Naive thymus-derived CD8-positive, alpha-beta T cell (primary cell): ENCODE data around the gene RUVBL1. TPM values are rescaled to one million over a fixed set of nuclear protein-coding genes. Genes with fewer than 3 reads are reported as not detected.

Experiments used
- ATAC-seq, 2 donors: fragments of 150-1000 bp; cut with Tn5 transposase in 1 of 2; sonication (Bioruptor Pico), chemical (Tn5 transposase) in 1 of 2; 1 replicate in 1 of 2; 2 replicates in 1 of 2; pipeline ENCODE4 v1.10.0; 2021; ENCODE audit warnings: mild to moderate bottlenecking in 2 of 2, moderate library complexity in 2 of 2
- POLR2A ChIA-PET: fragments of 350-600 bp; sonication (Branson Sonifier 250); formaldehyde crosslinking; loops from one replicate; lab custom pipeline; 2021; ENCODE audit warnings: antibody characterized with exemption; lab: Charles Lee
- DNase-seq, 10 donors: peaks; one replicate each; pipeline versions ENCODE4 v3.0.0 to v3.0.0-alpha.2; 2020 to 2022
- H3K27ac Mint-ChIP-seq, 10 donors: one replicate each; pipeline ENCODE4 v1.8.0; 2020 to 2022; ENCODE audit warnings: mild to moderate bottlenecking in 10 of 10, mixed read lengths in 10 of 10, moderate library complexity in 4 of 10, inconsistent platforms in 1 of 10
- H3K27me3 Mint-ChIP-seq, 5 donors: one replicate each; pipeline ENCODE4 v1.8.0; 2021 to 2022; ENCODE audit warnings: mixed read lengths in 5 of 5
- H3K36me3 Mint-ChIP-seq, 3 donors: one replicate each; pipeline ENCODE4 v1.8.0; 2020 to 2022; ENCODE audit warnings: mixed read lengths in 3 of 3, mild to moderate bottlenecking in 2 of 3, inconsistent platforms in 1 of 3
- H3K4me1 Mint-ChIP-seq, 4 donors: one replicate each; pipeline ENCODE4 v1.8.0; 2021 to 2022; ENCODE audit warnings: mixed read lengths in 4 of 4
- H3K4me3 Mint-ChIP-seq, 10 donors: one replicate each; pipeline ENCODE4 v1.8.0; 2020 to 2022; ENCODE audit warnings: mild to moderate bottlenecking in 10 of 10, mixed read lengths in 10 of 10, moderate library complexity in 6 of 10, inconsistent platforms in 1 of 10
- H3K9me3 Mint-ChIP-seq, 9 donors: one replicate each; pipeline ENCODE4 v1.8.0; 2020 to 2022; ENCODE audit warnings: mixed read lengths in 9 of 9, mild to moderate bottlenecking in 3 of 9, inconsistent platforms in 1 of 9, moderate library complexity in 1 of 9
- polyA plus RNA-seq, 3 donors: library from polyadenylated mRNA; unstranded; fragments of 300-500 nt; fragmentation: Illumina TruSeq; gene quantifications; one replicate each; pipeline ENCODE4 v1.2.3, GENCODE V29; 2021
- total RNA-seq, 8 experiments: library from RNA in 2 of 8; stranded (reverse) in 2 of 8; gene quantifications; one replicate each; pipeline ENCODE4 v1.2.3 and lab custom pipeline; 2021 to 2026

RUVBL1 gene
- total and polyA plus RNA-seq, 5 experiments from 2014 or later: 26.2 to 66.6 (median 49.5) TPM

GRCh38 chr3:128128251-128128650 lies 4.6 kb upstream of the RUVBL1 start:
- no peak for ATAC-seq
- POLR2A ChIA-PET: no interaction called here

GRCh38 chr3:128127236-128127635 lies 3.6 kb upstream of the RUVBL1 start:
- no peak for DNase-seq
- Mint-ChIP-seq H3K9me3 (peaks cover 0 to 6% (median 0%) of the 10 kb centered on the region in 9 donors), H3K36me3 (peaks cover 3 to 9% (median 3%) of the 10 kb centered on the region in 3 donors), H3K4me1 (peaks cover 11 to 23% (median 20%) of the 10 kb centered on the region in 4 donors), H3K4me3 (no peak overlapping the region), H3K27ac (peak overlapping the region in 7 of 10 donors; percentile 4 to 99 (median 87)), H3K27me3 (no peaks in the 10 kb centered on the region)
- ATAC-seq: no peak
- POLR2A ChIA-PET: no interaction called here

More at GRCh38 chr3:128128251-128128650, 4.6 kb upstream of the RUVBL1 start:
- Mint-ChIP-seq H3K27ac (peak overlapping the region in 4 of 10 donors; percentile 44 to 96 (median 48)), H3K27me3 (no peaks in the 10 kb centered on the region), H3K36me3 (peaks cover 3 to 9% (median 6%) of the 10 kb centered on the region in 3 donors), H3K4me1 (peaks cover 10 to 15% (median 12%) of the 10 kb centered on the region in 4 donors), H3K4me3 (no peak overlapping the region), H3K9me3 (peaks cover 0 to 6% (median 0%) of the 10 kb centered on the region in 9 donors)
- DNase-seq: no peak

GRCh38 chr3:128123156-128123537 lies 465 bp downstream of the RUVBL1 start:
- H3K9me3 Mint-ChIP-seq: peaks cover 0 to 6% (median 0%) of the 10 kb centered on the region in 9 donors
- peaks cover 25 to 35% (median 31%) of the 10 kb centered on the region in 4 donors for H3K4me1 Mint-ChIP-seq
- peak overlapping the region; percentile 85 to 100 (median 97) for H3K27ac Mint-ChIP-seq
- POLR2A ChIA-PET: interaction anchor here (0.6 to 4.3 kb wide), 10 partner anchors 9 to 528 kb away, joined by 3 to 70 read pairs (median 5); partner anchors contain the start of genes EEFSEC, RPN1 and SEC61A1
- no peak for DNase-seq
- no peak for ATAC-seq
- H3K36me3 Mint-ChIP-seq: peaks cover 3 to 20% (median 17%) of the 10 kb centered on the region in 3 donors
- H3K27me3 Mint-ChIP-seq: no peaks in the 10 kb centered on the region
- H3K4me3 Mint-ChIP-seq: peak overlapping the region; percentile 91 to 100 (median 97)

- POLR2A ChIA-PET: interaction anchor here (2.5 to 4.3 kb wide), 4 partner anchors 8 to 31 kb away, joined by 9 to 70 read pairs (median 14); partner anchors contain the start of gene EEFSEC
- H3K4me1 Mint-ChIP-seq: peaks cover 28 to 42% (median 33%) of the 10 kb centered on the region in 4 donors
These were observed 1.6 kb downstream of the RUVBL1 start for GRCh38 chr3:128122013-128122412.

GRCh38 chr3:128113817-128114794 lies 9.5 kb downstream of the RUVBL1 start:
- Mint-ChIP-seq H3K27ac (peak overlapping the region in 7 of 10 donors; percentile 2 to 95 (median 50)), H3K9me3 (no peaks in the 10 kb centered on the region), H3K36me3 (peaks cover 13 to 80% (median 36%) of the 10 kb centered on the region in 3 donors), H3K4me3 (peak overlapping the region in 4 of 10 donors; percentile 8 to 73 (median 50)), H3K27me3 (no peaks in the 10 kb centered on the region), H3K4me1 (peaks cover 25 to 51% (median 43%) of the 10 kb centered on the region in 4 donors)
- ATAC-seq (no peak), DNase-seq (no peak)
- POLR2A ChIA-PET: interaction anchor here (1.8 kb wide), 1 partner anchor 9 kb away, joined by 9 read pairs; the partner anchor contains the start of gene RUVBL1

More at GRCh38 chr3:128122013-128122412, 1.6 kb downstream of the RUVBL1 start:
- ATAC-seq (no peak), DNase-seq (no peak)
- no peaks in the 10 kb centered on the region for H3K27me3 Mint-ChIP-seq
- peak overlapping the region; percentile 57 to 100 (median 97) for H3K4me3 Mint-ChIP-seq
- H3K27ac Mint-ChIP-seq: peak overlapping the region in 8 of 10 donors; percentile 38 to 91 (median 54)
- H3K36me3 Mint-ChIP-seq: peaks cover 8 to 31% (median 22%) of the 10 kb centered on the region in 3 donors
- H3K9me3 Mint-ChIP-seq: peaks cover 0 to 6% (median 0%) of the 10 kb centered on the region in 9 donors

- DNase-seq (peak in 7 of 10 donors; percentile 7 to 52 (median 32)), ATAC-seq (peak; percentile 96 to 98)
- POLR2A ChIA-PET: interaction anchor here (0.5 to 3.4 kb wide), 2 partner anchors 11 to 247 kb away, joined by 3 to 16 read pairs; partner anchors contain the start of gene RUVBL1
- peaks cover 9 to 78% (median 24%) of the 10 kb centered on the region in 3 donors for H3K36me3 Mint-ChIP-seq
- H3K4me3 Mint-ChIP-seq: peak overlapping the region in 9 of 10 donors; percentile 15 to 80 (median 50)
- H3K9me3 Mint-ChIP-seq: no peaks in the 10 kb centered on the region
- no peaks in the 10 kb centered on the region for H3K27me3 Mint-ChIP-seq
- peaks cover 18 to 45% (median 41%) of the 10 kb centered on the region in 4 donors for H3K4me1 Mint-ChIP-seq
- peak overlapping the region; percentile 80 to 96 (median 90) for H3K27ac Mint-ChIP-seq
These were observed 11.1 kb downstream of the RUVBL1 start for GRCh38 chr3:128112357-128112968.

GRCh38 chr3:128111147-128111546 lies 12.5 kb downstream of the RUVBL1 start:
- Mint-ChIP-seq H3K4me3 (no peak overlapping the region), H3K36me3 (peaks cover 8 to 73% (median 26%) of the 10 kb centered on the region in 3 donors), H3K4me1 (peaks cover 18 to 48% (median 41%) of the 10 kb centered on the region in 4 donors), H3K27me3 (no peaks in the 10 kb centered on the region), H3K9me3 (no peaks in the 10 kb centered on the region), H3K27ac (peak overlapping the region; percentile 63 to 96 (median 85))
- POLR2A ChIA-PET: interaction anchor here (0.7 to 3.4 kb wide), 2 partner anchors 13 to 697 kb away, joined by 3 to 16 read pairs; partner anchors contain the start of gene RUVBL1
- DNase-seq (no peak), ATAC-seq (no peak)

GRCh38 chr3:128107834-128108233 lies 15.8 kb downstream of the RUVBL1 start:
- DNase-seq (no peak), ATAC-seq (no peak)
- POLR2A ChIA-PET: interaction anchor here (0.6 kb wide), 1 partner anchor 549 kb away, joined by 4 read pairs; no protein-coding TSS in a partner anchor
- Mint-ChIP-seq H3K4me1 (peaks cover 14 to 24% (median 18%) of the 10 kb centered on the region in 4 donors), H3K4me3 (no peak overlapping the region), H3K27ac (peak overlapping the region in 1 of 10 donors; percentile 53), H3K9me3 (no peaks in the 10 kb centered on the region), H3K27me3 (no peaks in the 10 kb centered on the region), H3K36me3 (peaks cover 3 to 74% (median 21%) of the 10 kb centered on the region in 3 donors)

GRCh38 chr3:128103136-128103676 lies 20.4 kb downstream of the RUVBL1 start:
- peaks cover 0 to 6% (median 4%) of the 10 kb centered on the region in 4 donors for H3K4me1 Mint-ChIP-seq
- peaks cover 0 to 87% (median 23%) of the 10 kb centered on the region in 3 donors for H3K36me3 Mint-ChIP-seq
- no peaks in the 10 kb centered on the region for H3K9me3 Mint-ChIP-seq
- H3K27me3 Mint-ChIP-seq: no peaks in the 10 kb centered on the region
- ATAC-seq (no peak), DNase-seq (no peak)
- POLR2A ChIA-PET: no interaction called here
- H3K27ac Mint-ChIP-seq: no peak overlapping the region
- H3K4me3 Mint-ChIP-seq: no peak overlapping the region

GRCh38 chr3:128100638-128101037 lies 23.0 kb downstream of the RUVBL1 start:
- ATAC-seq: no peak
- no peak overlapping the region for H3K27ac Mint-ChIP-seq
- no peaks in the 10 kb centered on the region for H3K9me3 Mint-ChIP-seq

GRCh38 chr3:128100161-128100560 lies 23.5 kb downstream of the RUVBL1 start:
- DNase-seq (no peak), ATAC-seq (no peak)
- Mint-ChIP-seq H3K27me3 (no peaks in the 10 kb centered on the region), H3K9me3 (no peaks in the 10 kb centered on the region), H3K27ac (no peak overlapping the region), H3K4me3 (no peak overlapping the region), H3K36me3 (peaks cover 4 to 95% (median 28%) of the 10 kb centered on the region in 3 donors), H3K4me1 (peaks cover 2 to 9% (median 3%) of the 10 kb centered on the region in 4 donors)
- POLR2A ChIA-PET: no interaction called here

More at GRCh38 chr3:128100638-128101037, 23.0 kb downstream of the RUVBL1 start:
- H3K36me3 Mint-ChIP-seq: peaks cover 4 to 91% (median 28%) of the 10 kb centered on the region in 3 donors
- no peaks in the 10 kb centered on the region for H3K27me3 Mint-ChIP-seq
- H3K4me1 Mint-ChIP-seq: peaks cover 0 to 7% (median 0%) of the 10 kb centered on the region in 4 donors
- no peak for DNase-seq
- no peak overlapping the region for H3K4me3 Mint-ChIP-seq
- POLR2A ChIA-PET: no interaction called here
